Skeletal muscle satellite cell (primary cell): Measurements from ENCODE around the gene TRABD2B.

Source experiments
- H3K27me3 ChIP-seq: 2 replicates; pipeline ENCODE4 v1.7.0; 2013; ENCODE audit warnings: low read length; ENCODE audit not compliant: control insufficient read depth, insufficient read depth
- H3K36me3 ChIP-seq: 2 replicates; pipeline ENCODE4 v1.7.0; 2013; ENCODE audit warnings: mild to moderate bottlenecking, control low read depth, low read length; ENCODE audit not compliant: insufficient read depth
- H3K4me1 ChIP-seq: 2 replicates; pipeline ENCODE4 v1.7.0; 2013; ENCODE audit warnings: low read length; ENCODE audit not compliant: control insufficient read depth, insufficient read depth
- H3K4me2 ChIP-seq: 2 replicates; pipeline ENCODE4 v1.7.0; 2013; ENCODE audit warnings: mild to moderate bottlenecking, low read length
- H3K4me3 ChIP-seq: 2 replicates; pipeline ENCODE4 v1.7.0; 2013; ENCODE audit warnings: low read length
- H3K9ac ChIP-seq: 2 replicates; pipeline ENCODE4 v1.7.0; 2013; ENCODE audit warnings: mild to moderate bottlenecking, low read depth, low read length, moderate library complexity
- H3K9me3 ChIP-seq: replicated peaks from 2 replicates; pipeline ENCODE4 v1.7.0; 2013; ENCODE audit warnings: mild to moderate bottlenecking, control low read depth, low read length

Gene TRABD2B

GRCh38 chr1:47787560-47787959 is 209.6 kb downstream of the TRABD2B start:
- H3K4me1 ChIP-seq, result no peaks in the 10 kb centered on the region
- no peak overlapping the region for H3K4me3 ChIP-seq
- H3K9ac ChIP-seq, result no peak overlapping the region
- no peaks in the 10 kb centered on the region for H3K27me3 ChIP-seq
- no peaks in the 10 kb centered on the region for H3K9me3 ChIP-seq
- H3K36me3 ChIP-seq, result no peaks in the 10 kb centered on the region
- H3K4me2 ChIP-seq, result no peak overlapping the region

GRCh38 chr1:47786316-47786715 is 210.9 kb downstream of the TRABD2B start:
- Histone ChIP-seq H3K36me3 (no peaks in the 10 kb centered on the region), H3K4me3 (no peak overlapping the region), H3K27me3 (no peaks in the 10 kb centered on the region), H3K4me1 (no peaks in the 10 kb centered on the region), H3K4me2 (no peak overlapping the region), H3K9ac (no peak overlapping the region), H3K9me3 (no peaks in the 10 kb centered on the region)

- H3K9me3 ChIP-seq, result no peaks in the 10 kb centered on the region
- H3K4me2 ChIP-seq, result no peak overlapping the region
- H3K36me3 ChIP-seq, result no peaks in the 10 kb centered on the region
- H3K4me3 ChIP-seq, result no peak overlapping the region
- H3K4me1 ChIP-seq, result no peaks in the 10 kb centered on the region
- no peaks in the 10 kb centered on the region for H3K27me3 ChIP-seq
- no peak overlapping the region for H3K9ac ChIP-seq
These were observed 211.5 kb downstream of the TRABD2B start for GRCh38 chr1:47785561-47786271.

- no peaks in the 10 kb centered on the region for H3K9me3 ChIP-seq
- H3K4me3 ChIP-seq, result no peak overlapping the region
- H3K27me3 ChIP-seq, result no peaks in the 10 kb centered on the region
- H3K36me3 ChIP-seq, result no peaks in the 10 kb centered on the region
- no peak overlapping the region for H3K4me2 ChIP-seq
- H3K9ac ChIP-seq, result no peak overlapping the region
- no peaks in the 10 kb centered on the region for H3K4me1 ChIP-seq
These were observed 212.1 kb downstream of the TRABD2B start for GRCh38 chr1:47785118-47785517.

- no peaks in the 10 kb centered on the region for H3K4me1 ChIP-seq
- H3K4me3 ChIP-seq, result no peak overlapping the region
- H3K4me2 ChIP-seq, result no peak overlapping the region
- no peaks in the 10 kb centered on the region for H3K27me3 ChIP-seq
- no peaks in the 10 kb centered on the region for H3K36me3 ChIP-seq
- no peaks in the 10 kb centered on the region for H3K9me3 ChIP-seq
- no peak overlapping the region for H3K9ac ChIP-seq
These were observed 212.7 kb downstream of the TRABD2B start for GRCh38 chr1:47784497-47784822.

- Histone ChIP-seq H3K4me2 (no peak overlapping the region), H3K27me3 (no peaks in the 10 kb centered on the region), H3K36me3 (no peaks in the 10 kb centered on the region), H3K9ac (no peak overlapping the region), H3K4me3 (no peak overlapping the region), H3K9me3 (no peaks in the 10 kb centered on the region), H3K4me1 (no peaks in the 10 kb centered on the region)
These were observed 213.3 kb downstream of the TRABD2B start for GRCh38 chr1:47783638-47784496.

- H3K4me1 ChIP-seq, result no peaks in the 10 kb centered on the region
- H3K9ac ChIP-seq, result no peak overlapping the region
- H3K9me3 ChIP-seq, result no peaks in the 10 kb centered on the region
- H3K27me3 ChIP-seq, result no peaks in the 10 kb centered on the region
- H3K4me3 ChIP-seq, result no peak overlapping the region
- H3K36me3 ChIP-seq, result no peaks in the 10 kb centered on the region
- H3K4me2 ChIP-seq, result no peak overlapping the region
These were observed 214.6 kb downstream of the TRABD2B start for GRCh38 chr1:47782414-47783166.

- H3K9me3 ChIP-seq, result no peaks in the 10 kb centered on the region
- H3K36me3 ChIP-seq, result no peaks in the 10 kb centered on the region
- H3K9ac ChIP-seq, result no peak overlapping the region
- no peak overlapping the region for H3K4me2 ChIP-seq
- H3K27me3 ChIP-seq, result no peaks in the 10 kb centered on the region
- H3K4me1 ChIP-seq, result no peaks in the 10 kb centered on the region
- no peak overlapping the region for H3K4me3 ChIP-seq
These were observed 215.8 kb downstream of the TRABD2B start for GRCh38 chr1:47781171-47781959.

GRCh38 chr1:47780469-47780995 is 216.7 kb downstream of the TRABD2B start:
- no peak overlapping the region for H3K4me3 ChIP-seq
- H3K36me3 ChIP-seq, result no peaks in the 10 kb centered on the region
- H3K27me3 ChIP-seq, result peaks cover 4% of the 10 kb centered on the region
- no peaks in the 10 kb centered on the region for H3K9me3 ChIP-seq
- no peak overlapping the region for H3K9ac ChIP-seq
- H3K4me1 ChIP-seq, result no peaks in the 10 kb centered on the region
- H3K4me2 ChIP-seq, result no peak overlapping the region

- no peak overlapping the region for H3K4me3 ChIP-seq
- no peak overlapping the region for H3K9ac ChIP-seq
- H3K36me3 ChIP-seq, result no peaks in the 10 kb centered on the region
- H3K9me3 ChIP-seq, result no peaks in the 10 kb centered on the region
- H3K4me2 ChIP-seq, result no peak overlapping the region
- no peaks in the 10 kb centered on the region for H3K4me1 ChIP-seq
- H3K27me3 ChIP-seq, result peaks cover 6% of the 10 kb centered on the region
These were observed 217.6 kb downstream of the TRABD2B start for GRCh38 chr1:47779613-47780012.

GRCh38 chr1:47778280-47778679 is 218.9 kb downstream of the TRABD2B start:
- Histone ChIP-seq H3K4me1 (no peaks in the 10 kb centered on the region), H3K4me2 (no peak overlapping the region), H3K27me3 (peaks cover 9% of the 10 kb centered on the region), H3K9ac (no peak overlapping the region), H3K9me3 (no peaks in the 10 kb centered on the region), H3K36me3 (no peaks in the 10 kb centered on the region), H3K4me3 (no peak overlapping the region)
